GM21528 (cell line): ENCODE results near the gene ASAP2.

ENCODE experiments used
- ATAC-seq: cut with Tn5 transposase; IDR thresholded peaks from one replicate; pipeline ENCODE4 v1.9.1; 2021; ENCODE audit warnings: mild to moderate bottlenecking, moderate library complexity; ENCODE audit not compliant: unreplicated experiment, low FRiP score

The ASAP2 gene

DNA sequence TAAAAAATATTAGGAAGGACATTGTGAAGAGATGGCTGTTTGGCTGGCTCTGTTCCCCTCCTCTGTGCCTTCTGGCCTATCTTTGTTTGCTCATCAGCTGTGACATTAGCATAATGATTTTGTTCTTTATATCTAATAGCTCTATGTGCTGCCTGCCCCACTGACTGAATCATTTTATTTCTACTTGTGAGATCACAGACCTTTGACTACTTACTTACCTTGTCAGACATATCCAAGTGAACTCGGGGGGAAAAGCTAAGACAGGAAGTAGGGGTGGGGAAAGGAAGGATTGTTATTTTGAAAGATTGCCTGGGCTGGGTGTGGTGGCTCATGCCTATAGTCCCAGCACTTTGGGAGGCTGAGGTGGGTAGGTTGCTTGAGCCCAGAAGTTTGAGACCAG is 104.2 kb downstream of the ASAP2 start:
- ATAC-seq = no peak

DNA sequence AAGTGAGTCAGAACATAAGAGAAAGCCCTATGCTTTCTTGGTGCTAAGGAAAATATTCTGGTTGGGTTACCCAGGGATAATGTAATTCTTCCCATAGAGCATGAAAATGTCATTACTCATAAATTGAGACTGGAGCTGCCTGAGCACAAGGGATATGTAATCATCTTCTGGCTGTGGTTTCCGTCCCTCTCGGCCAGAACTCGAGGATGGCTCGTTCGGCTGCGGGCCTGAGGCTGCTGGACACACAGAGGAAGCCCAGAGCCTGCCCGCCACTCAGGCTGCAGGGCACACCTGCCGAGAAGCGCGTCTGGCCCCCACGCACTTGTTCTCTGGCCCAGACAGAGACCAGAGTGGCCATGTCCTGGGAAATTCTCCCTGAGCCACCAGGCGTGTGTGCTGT is 104.9 kb downstream of the ASAP2 start:
- no peak for ATAC-seq

DNA sequence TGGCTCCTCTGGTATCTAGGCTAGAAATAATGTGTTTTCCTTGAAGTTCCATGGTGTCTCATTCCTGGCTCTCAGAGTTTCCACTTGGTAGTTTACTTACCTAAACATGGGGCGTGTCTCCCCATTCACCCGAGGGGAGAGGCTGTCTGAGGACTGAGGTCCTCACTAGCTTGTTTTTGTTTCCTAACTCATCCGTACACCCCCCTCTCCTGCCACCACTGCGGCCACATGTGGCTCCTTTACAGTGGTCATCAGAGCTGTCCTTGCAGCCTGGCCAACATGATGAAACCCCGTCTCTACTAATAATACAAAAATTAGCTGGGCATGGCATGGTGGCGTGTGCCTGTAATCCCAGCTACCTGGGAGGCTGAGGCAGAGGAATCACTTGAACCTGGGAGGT is 106.0 kb downstream of the ASAP2 start:
- ATAC-seq = no peak

DNA sequence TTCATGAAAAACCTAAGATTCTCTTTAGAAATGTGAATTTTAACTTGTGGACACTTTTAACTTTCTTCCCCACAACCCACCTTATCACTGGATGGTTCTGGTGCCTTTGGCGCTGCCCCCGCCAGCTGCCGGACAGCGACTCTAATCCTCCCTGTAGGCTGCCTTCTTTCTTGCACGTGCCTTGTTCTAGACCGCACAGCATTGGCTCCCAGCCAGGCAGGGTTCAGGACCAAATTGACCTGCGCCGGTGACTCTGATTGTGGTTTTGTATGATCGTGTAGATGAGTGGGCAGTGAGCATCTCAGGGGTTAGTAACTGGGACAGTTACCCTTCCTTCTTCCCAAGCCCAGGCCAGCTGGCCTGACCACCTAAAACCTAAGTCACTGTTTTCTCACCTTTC is 106.8 kb downstream of the ASAP2 start:
- no peak for ATAC-seq

DNA sequence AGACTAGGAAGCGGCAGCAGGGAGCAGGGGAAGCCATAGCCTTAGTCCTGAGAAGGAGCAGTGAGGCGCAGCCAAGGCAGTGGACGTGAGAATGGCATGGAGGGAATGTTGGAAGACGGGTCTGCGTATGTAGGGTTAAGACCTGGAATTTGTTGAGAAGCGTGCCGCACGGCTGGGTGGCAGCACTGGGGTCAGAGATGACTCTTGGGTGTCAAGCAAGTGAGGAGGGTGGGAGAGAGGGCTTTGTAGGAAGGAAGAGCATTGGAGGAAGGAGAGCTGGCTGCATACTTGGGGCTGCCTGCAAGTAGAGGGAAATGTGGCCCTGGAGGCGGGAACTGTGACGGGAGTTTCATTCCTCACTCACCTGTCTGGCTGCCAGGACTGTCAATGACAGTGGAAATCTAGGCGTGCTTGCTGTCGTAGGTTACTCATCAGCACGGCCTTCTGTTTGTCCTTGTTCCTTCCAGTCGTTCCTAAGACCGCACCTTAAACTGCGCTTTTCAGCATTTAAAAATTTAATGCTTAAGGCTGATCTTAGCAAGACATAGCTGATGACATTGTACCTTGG is 108.8 kb downstream of the ASAP2 start:
- ATAC-seq = no peak

- no peak for ATAC-seq
These were observed 110.9 kb downstream of the ASAP2 start for GRCh38 chr2:9317559-9317958.

DNA sequence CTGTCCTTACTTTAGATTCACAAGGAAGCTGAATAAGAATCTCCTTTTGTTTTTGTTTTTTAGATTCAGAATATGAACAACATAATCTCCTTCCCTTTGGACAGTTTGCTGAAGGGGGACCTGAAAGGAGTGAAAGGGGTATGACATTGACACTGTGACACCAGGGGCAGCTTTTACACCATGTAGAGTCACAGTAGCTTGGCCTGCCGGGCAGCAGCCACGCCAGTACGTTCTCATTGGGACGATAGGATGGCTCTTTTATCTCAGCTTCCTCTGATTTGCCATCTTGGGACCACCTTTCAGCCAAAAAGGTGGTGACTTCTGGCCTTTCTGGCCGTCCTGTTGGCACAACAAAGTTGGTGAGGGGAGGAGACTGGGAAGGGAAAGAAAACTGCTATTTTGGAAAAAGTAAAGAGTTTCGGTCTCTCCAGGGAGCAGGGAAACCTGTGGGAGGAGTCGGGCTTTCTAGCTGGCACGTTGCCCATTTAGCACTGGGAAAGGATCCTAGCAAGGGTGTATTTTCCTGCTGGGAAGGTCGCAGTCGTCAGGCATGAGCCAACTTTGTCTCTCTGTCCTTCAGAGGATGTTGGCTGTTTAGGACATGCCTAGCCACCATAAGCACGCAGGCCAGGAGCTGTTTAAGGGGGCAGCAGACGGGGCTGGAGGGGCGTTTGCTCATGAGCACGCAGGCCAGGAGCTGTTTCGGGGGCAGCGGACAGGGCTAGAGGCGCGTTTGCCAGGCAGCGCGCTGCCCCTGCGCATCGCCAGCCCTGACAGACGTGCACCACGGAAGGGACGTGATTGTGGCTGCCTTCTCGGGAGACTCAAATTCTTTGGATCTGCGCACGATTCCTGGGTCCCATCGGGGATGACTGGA is 112.1 kb downstream of the ASAP2 start:
- no peak for ATAC-seq

DNA sequence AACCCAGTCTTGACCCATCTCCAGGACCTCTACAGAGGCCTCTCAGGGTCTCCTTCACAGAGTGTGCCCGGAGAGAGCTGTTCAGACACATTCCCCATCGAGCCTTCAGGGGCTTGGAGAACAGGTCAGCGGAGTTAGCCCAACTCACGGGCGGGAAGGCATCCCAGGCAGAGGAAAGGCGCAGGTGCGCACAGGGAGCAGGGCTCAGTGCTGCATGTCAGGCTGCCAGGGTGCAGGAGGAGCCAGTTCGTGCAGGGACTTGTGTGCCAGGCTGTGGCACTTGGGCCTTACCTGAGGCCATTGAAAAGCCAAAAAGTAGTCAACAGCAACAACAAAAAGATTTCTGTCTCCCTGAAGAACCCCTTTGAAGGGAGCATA is 112.7 kb downstream of the ASAP2 start:
- no peak for ATAC-seq

GRCh38 chr2:9322576-9322975 is 116.0 kb downstream of the ASAP2 start:
- ATAC-seq = no peak

DNA sequence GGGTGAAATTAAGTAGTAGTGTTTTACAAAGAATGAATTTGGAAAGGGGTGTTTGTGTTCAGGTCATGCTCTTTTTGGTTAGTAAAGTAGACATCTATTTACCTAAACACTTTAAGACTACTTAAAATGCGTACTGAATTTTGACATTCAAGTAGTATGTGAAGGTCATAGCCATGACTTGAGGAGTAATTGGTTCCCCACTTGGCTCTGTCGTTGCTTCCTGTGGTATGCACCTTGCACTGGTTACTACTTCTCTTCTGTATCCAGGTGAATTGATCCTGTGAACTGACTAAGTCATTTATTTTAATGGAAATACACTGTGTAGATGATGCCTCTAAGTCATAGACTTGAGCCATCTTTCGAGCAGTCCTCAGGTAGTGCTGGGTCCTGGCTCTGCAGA is 118.8 kb downstream of the ASAP2 start:
- no peak for ATAC-seq

DNA sequence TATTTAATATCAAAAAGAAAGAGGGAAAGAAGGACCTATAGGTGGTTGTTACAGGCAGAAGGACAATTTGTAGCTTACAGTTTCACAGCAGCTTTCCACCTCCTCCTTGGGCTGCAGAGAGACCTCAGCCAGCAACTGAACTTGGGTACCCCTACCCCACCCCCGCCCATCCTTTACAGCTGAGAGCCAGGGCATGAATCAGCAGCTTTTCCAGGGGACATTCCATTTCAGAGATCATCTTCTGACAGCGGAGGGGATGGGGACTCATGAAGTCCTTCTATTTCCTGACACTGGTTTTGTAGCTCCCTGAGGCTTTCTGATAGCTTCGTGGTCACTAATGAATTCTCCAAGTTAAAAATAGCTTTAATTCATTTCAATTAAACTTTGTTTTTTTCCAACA is 120.4 kb downstream of the ASAP2 start:
- ATAC-seq = no peak

DNA sequence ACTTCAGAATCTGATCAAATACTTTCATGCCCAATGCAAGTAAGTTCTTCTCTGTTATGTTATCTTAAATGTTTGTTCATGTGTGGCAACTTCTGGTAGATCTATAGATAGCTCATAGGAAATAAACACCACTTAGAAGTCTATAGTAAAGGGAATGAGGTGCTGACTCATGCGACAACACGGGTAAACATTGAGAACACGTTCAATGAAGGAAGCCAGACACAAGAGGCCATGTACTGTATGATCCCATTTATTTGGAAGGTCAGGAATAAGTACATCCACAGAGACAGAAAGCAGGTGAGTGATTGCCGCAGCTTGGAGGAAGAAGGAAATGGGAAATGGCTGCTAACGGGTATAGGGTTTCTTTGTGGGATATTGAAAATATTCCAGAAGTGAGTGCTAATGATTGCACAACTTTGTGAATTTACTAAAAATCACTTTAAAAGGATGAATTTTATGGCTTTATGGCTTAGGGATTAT is 121.3 kb downstream of the ASAP2 start:
- no peak for ATAC-seq

- no peak for ATAC-seq
These were observed 122.3 kb downstream of the ASAP2 start for GRCh38 chr2:9328931-9329330.

GRCh38 chr2:9329497-9329896 is 122.9 kb downstream of the ASAP2 start:
- ATAC-seq = no peak

GRCh38 chr2:9330612-9331270 is 124.1 kb downstream of the ASAP2 start:
- no peak for ATAC-seq

DNA sequence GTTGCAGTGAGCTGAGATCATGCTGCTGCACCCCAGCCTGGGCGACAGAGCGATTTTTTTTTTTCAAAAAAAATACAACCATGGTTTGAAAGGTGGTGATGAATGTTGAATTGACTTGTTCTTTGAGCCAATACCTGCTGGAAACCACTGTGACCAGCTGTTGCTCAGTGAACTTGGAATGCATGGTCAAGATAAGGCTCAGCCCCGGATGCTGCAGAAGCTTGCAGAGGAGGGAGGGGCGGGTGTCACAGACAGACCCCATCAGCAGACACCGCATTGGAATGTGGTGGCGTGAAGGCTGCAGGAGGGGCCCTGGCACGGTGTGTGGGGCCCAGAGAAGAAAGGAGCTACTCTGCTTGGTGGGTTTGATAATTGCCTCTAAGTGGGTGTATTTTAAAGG is 125.1 kb downstream of the ASAP2 start:
- ATAC-seq = no peak

- no peak for ATAC-seq
These were observed 125.7 kb downstream of the ASAP2 start for GRCh38 chr2:9332136-9332852.

GRCh38 chr2:9332853-9333245 is 126.2 kb downstream of the ASAP2 start:
- no peak for ATAC-seq

DNA sequence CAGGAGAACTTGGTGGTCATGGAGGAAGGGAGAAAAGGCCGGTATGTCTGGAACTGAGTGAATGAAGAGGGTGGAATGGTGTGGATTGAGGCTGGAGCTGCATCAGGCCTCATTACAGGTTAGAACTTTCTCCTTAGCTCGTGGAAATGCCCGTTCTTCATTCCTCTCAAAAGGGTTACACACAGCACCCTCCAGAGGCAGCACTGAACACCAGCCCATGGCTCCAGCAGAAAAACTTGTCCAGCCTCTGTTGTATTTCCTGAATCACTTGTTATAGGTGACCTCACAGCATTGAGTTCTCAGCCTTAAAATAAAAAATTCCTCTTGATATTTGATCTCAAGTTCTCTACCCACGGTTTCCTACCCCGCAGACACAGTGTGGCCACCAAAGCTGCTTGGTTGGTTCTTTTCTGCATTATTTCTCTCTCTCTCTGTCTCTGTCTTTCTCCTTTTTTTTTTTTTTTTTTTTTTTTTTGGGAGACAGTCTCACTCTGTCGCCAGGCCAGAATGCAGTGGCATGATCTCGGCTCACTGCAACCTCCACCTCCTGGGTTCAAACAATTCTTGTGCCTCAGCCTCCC is 127.1 kb downstream of the ASAP2 start:
- ATAC-seq = no peak

DNA sequence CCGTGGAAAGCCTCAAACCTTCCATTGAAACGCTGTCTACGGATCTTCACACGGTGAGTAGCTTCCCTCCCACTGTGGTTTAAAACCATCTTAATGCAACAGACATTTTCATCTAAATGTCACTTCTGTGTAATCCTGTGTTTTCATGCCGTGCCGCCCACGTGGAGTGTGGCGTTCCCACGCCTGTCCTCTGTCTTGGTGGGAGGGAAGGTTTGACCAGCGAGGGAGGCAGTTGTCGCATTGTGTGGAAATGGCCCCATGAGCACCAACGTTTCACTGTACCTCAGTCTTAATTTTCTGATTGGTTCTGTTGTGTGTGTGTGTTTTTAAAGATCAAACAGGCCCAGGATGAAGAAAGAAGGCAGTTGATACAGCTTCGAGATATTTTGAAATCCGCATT is 128.1 kb downstream of the ASAP2 start:
- no peak for ATAC-seq
